ENCODE results near the gene TNNT2. TPM values are rescaled to one million over a fixed set of nuclear protein-coding genes. Genes with fewer than 3 reads are reported as not detected.

Gene TNNT2
- total RNA-seq, 1 donor from 2014 or later: 0.17 TPM

- no peak overlapping the region for H3K4me3 ChIP-seq (ENCODE audit: low read depth, low read length)
- TF ChIP-seq CTCF (conservative IDR thresholded peaks at IDR 0.05; ENCODE audit: low read depth, low read length): no peak
- no peak for DNase-seq (ENCODE audit: low read depth)
These were observed 33.8 kb upstream of the TNNT2 start for GRCh38 chr1:201411292-201411691.

DNA sequence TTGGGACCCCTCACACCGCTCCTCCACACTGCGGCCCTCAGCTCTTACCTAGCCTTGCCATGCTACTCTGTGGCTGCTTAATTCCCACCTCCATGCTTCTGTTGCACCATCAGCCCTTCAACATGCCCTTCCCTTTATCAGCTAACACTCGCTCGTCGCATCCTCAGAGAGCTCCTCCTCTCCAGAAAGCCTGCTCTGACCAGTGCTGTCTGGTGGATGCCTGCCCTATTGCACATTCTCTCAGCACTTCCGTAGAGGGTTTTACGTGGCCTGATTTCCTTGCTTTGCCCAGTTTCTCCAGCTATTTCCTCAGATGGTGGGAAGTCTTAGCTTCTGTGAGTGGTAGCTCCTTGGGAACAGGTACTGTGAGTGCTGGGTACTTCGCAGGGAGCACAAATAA lies 32.0 kb upstream of the TNNT2 start:
- H3K4me3 ChIP-seq (ENCODE audit: low read depth, low read length): no peak overlapping the region
- no peak for DNase-seq (ENCODE audit: low read depth)
- TF ChIP-seq CTCF (conservative IDR thresholded peaks at IDR 0.05; ENCODE audit: low read depth, low read length): no peak

DNA sequence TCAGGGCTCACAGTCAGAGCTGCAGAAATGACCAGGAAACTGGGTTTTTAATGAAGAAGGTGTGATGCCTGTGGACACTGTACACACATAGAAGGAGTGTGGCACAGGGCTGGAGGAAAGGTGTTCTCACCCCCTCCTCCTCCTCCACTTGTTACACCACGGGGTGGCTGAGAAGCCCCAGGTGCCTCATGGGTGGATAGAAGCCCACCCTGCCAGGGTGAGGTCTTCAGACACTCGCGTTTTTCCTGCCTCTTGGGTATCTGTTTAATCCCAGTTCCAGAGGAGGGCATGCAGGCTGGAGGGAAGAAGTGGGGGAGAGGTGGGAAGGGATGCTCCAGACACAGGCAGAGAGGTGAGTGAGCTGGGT lies 31.3 kb upstream of the TNNT2 start:
- H3K4me3 ChIP-seq (ENCODE audit: low read depth, low read length): no peak overlapping the region
- TF ChIP-seq CTCF (conservative IDR thresholded peaks at IDR 0.05; ENCODE audit: low read depth, low read length): no peak
- no peak for DNase-seq (ENCODE audit: low read depth)

DNA sequence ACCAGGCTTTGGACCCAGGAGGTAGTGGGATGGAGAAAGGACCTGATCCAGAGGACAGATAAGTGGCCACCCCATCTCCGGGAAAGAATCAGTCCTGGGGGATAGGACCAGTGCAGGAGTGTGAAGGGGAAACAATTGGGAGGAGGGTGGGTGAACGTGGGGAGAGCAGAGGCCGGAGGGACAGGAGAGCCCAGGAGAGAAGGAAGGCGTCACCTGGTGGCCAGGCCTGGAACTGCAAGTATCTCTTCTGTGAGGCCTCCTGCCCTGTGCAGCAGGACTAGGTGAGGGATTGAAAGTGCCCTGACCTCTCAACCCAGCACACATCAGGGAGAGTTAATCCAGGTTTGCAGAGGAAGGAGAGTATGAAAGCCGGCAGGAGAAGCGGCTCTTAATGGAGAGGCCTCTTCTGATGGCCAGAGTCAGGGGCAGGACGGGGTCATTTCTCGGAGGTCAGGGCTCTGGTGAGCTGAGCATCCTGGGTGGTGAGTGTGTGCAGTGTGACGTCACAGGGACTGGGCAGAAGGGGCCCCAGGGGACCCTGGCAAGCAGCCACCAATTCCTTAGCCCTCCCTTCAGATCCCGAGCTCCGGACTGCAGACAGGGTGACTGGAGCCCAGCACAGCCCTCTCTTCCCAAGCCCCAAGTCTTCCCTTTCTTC lies 30.8 kb upstream of the TNNT2 start:
- peak; percentile 99 for TF ChIP-seq CTCF (conservative IDR thresholded peaks at IDR 0.05; ENCODE audit: low read depth, low read length)

GRCh38 chr1:201406831-201407406 lies 29.4 kb upstream of the TNNT2 start:
- no peak for TF ChIP-seq CTCF (conservative IDR thresholded peaks at IDR 0.05; ENCODE audit: low read depth, low read length)
- no peak overlapping the region for H3K4me3 ChIP-seq (ENCODE audit: low read depth, low read length)
- no peak for DNase-seq (ENCODE audit: low read depth)

More for the DNA sequence above, 30.8 kb upstream of the TNNT2 start:
- no peak for DNase-seq (ENCODE audit: low read depth)
- H3K4me3 ChIP-seq (ENCODE audit: low read depth, low read length): no peak overlapping the region

DNA sequence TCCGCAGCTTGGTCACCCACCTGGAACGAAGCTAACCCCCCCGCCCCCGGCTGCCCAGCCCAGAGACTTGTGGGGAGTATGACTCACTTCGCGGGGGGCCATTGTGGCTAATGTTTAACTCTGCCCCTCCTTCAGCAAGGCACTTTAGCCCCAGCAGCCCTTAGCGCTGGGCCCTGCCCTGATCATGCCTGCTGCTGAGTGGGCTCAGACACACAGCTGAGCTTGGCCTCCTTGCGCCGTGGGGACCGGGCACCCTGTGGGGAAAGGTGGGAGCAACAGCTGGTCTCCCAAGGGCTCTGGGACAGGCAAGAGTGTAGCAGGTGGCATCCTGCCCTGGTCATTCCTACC lies 28.0 kb upstream of the TNNT2 start:
- no peak for DNase-seq (ENCODE audit: low read depth)
- no peak for TF ChIP-seq CTCF (conservative IDR thresholded peaks at IDR 0.05; ENCODE audit: low read depth, low read length)
- H3K4me3 ChIP-seq (ENCODE audit: low read depth, low read length): no peak overlapping the region
